Activated naive CD4-positive, alpha-beta T cell treated with anti-CD3 and anti-CD28 coated beads, Interleukin-2, amount 10 ng/mL, durations not matched to agents 7 days and 5 days (primary cell): ENCODE results near the gene SLC31A2.

Source experiments
- CTCF ChIA-PET: fragments of 350-600 bp; sonication (Branson Sonifier 250); formaldehyde crosslinking; loops from one replicate; lab custom pipeline; 2021; ENCODE audit warnings: antibody characterized with exemption; lab: Charles Lee
- DNase-seq: peaks from one replicate; pipeline ENCODE4 v3.0.0-alpha.2; 2020
- H3K27ac Mint-ChIP-seq: one replicate; pipeline ENCODE4 v1.8.0; 2021; ENCODE audit warnings: mild to moderate bottlenecking, moderate library complexity, mixed read lengths
- H3K27me3 Mint-ChIP-seq: one replicate; pipeline ENCODE4 v1.8.0; 2021; ENCODE audit warnings: mild to moderate bottlenecking, mixed read lengths
- H3K36me3 Mint-ChIP-seq: one replicate; pipeline ENCODE4 v1.8.0; 2021; ENCODE audit warnings: mixed read lengths
- H3K4me1 Mint-ChIP-seq: one replicate; pipeline ENCODE4 v1.8.0; 2021; ENCODE audit warnings: mixed read lengths
- H3K4me3 Mint-ChIP-seq: one replicate; pipeline ENCODE4 v1.8.0; 2021; ENCODE audit warnings: mild to moderate bottlenecking, moderate library complexity, mixed read lengths
- H3K9me3 Mint-ChIP-seq: one replicate; pipeline ENCODE4 v1.8.0; 2021; ENCODE audit warnings: mixed read lengths

SLC31A2 gene

GRCh38 chr9:113156880-113157279 is 6.1 kb downstream of the SLC31A2 start:
- H3K27ac Mint-ChIP-seq, result no peak overlapping the region
- CTCF ChIA-PET, result interaction anchor here (0.9 to 2.6 kb wide), 4 partner anchors 40 to 116 kb away, joined by 3 to 9 read pairs (median 4); no protein-coding TSS in a partner anchor

GRCh38 chr9:113158446-113158845 is 7.6 kb downstream of the SLC31A2 start:
- Mint-ChIP-seq H3K4me1 (peaks cover 23% of the 10 kb centered on the region), H3K27me3 (no peaks in the 10 kb centered on the region), H3K4me3 (no peak overlapping the region), H3K9me3 (no peaks in the 10 kb centered on the region), H3K36me3 (peaks cover 28% of the 10 kb centered on the region), H3K27ac (no peak overlapping the region)
- CTCF ChIA-PET, result no interaction called here
- no peak for DNase-seq

More at GRCh38 chr9:113156880-113157279, 6.1 kb downstream of the SLC31A2 start:
- peaks cover 31% of the 10 kb centered on the region for H3K4me1 Mint-ChIP-seq
- H3K4me3 Mint-ChIP-seq, result no peak overlapping the region
- H3K9me3 Mint-ChIP-seq, result no peaks in the 10 kb centered on the region
- DNase-seq, result no peak
- H3K36me3 Mint-ChIP-seq, result peaks cover 22% of the 10 kb centered on the region
- peaks cover 8% of the 10 kb centered on the region for H3K27me3 Mint-ChIP-seq

GRCh38 chr9:113160571-113160970 is 9.8 kb downstream of the SLC31A2 start:
- peaks cover 14% of the 10 kb centered on the region for H3K4me1 Mint-ChIP-seq
- no peak overlapping the region for H3K27ac Mint-ChIP-seq
- no peak for DNase-seq
- no peaks in the 10 kb centered on the region for H3K9me3 Mint-ChIP-seq
- CTCF ChIA-PET, result no interaction called here
- no peak overlapping the region for H3K4me3 Mint-ChIP-seq
- no peaks in the 10 kb centered on the region for H3K27me3 Mint-ChIP-seq
- H3K36me3 Mint-ChIP-seq, result peaks cover 28% of the 10 kb centered on the region

- no peaks in the 10 kb centered on the region for H3K9me3 Mint-ChIP-seq
- CTCF ChIA-PET, result no interaction called here
- peaks cover 37% of the 10 kb centered on the region for H3K36me3 Mint-ChIP-seq
- DNase-seq, result no peak
- no peaks in the 10 kb centered on the region for H3K27me3 Mint-ChIP-seq
- no peak overlapping the region for H3K27ac Mint-ChIP-seq
- no peak overlapping the region for H3K4me3 Mint-ChIP-seq
- H3K4me1 Mint-ChIP-seq, result no peaks in the 10 kb centered on the region
These were observed 12.2 kb downstream of the SLC31A2 start for GRCh38 chr9:113163001-113163400.

- H3K36me3 Mint-ChIP-seq, result peaks cover 40% of the 10 kb centered on the region
- H3K27me3 Mint-ChIP-seq, result no peaks in the 10 kb centered on the region
- H3K4me1 Mint-ChIP-seq, result no peaks in the 10 kb centered on the region
- no peaks in the 10 kb centered on the region for H3K9me3 Mint-ChIP-seq
- CTCF ChIA-PET, result no interaction called here
- H3K4me3 Mint-ChIP-seq, result no peak overlapping the region
- no peak for DNase-seq
- no peak overlapping the region for H3K27ac Mint-ChIP-seq
These were observed 13.9 kb downstream of the SLC31A2 start for GRCh38 chr9:113164536-113165300.

GRCh38 chr9:113166039-113166438 is 15.2 kb downstream of the SLC31A2 start:
- no peaks in the 10 kb centered on the region for H3K4me1 Mint-ChIP-seq
- no peaks in the 10 kb centered on the region for H3K27me3 Mint-ChIP-seq
- no peaks in the 10 kb centered on the region for H3K9me3 Mint-ChIP-seq
- H3K36me3 Mint-ChIP-seq, result peaks cover 44% of the 10 kb centered on the region
- CTCF ChIA-PET, result no interaction called here
- H3K27ac Mint-ChIP-seq, result no peak overlapping the region
- H3K4me3 Mint-ChIP-seq, result no peak overlapping the region
- DNase-seq, result no peak

GRCh38 chr9:113168809-113169208 is 18.0 kb downstream of the SLC31A2 start:
- H3K27ac Mint-ChIP-seq, result no peak overlapping the region
- H3K36me3 Mint-ChIP-seq, result peaks cover 56% of the 10 kb centered on the region
- CTCF ChIA-PET, result no interaction called here
- no peak overlapping the region for H3K4me3 Mint-ChIP-seq
- DNase-seq, result no peak
- H3K9me3 Mint-ChIP-seq, result peaks cover 2% of the 10 kb centered on the region
- no peaks in the 10 kb centered on the region for H3K4me1 Mint-ChIP-seq
- no peaks in the 10 kb centered on the region for H3K27me3 Mint-ChIP-seq

GRCh38 chr9:113173341-113173740 is 22.5 kb downstream of the SLC31A2 start:
- CTCF ChIA-PET, result interaction anchor here (1.2 kb wide), 1 partner anchor 61 kb away, joined by 4 read pairs; no protein-coding TSS in a partner anchor
- H3K4me3 Mint-ChIP-seq, result no peak overlapping the region
- H3K27me3 Mint-ChIP-seq, result no peaks in the 10 kb centered on the region
- H3K4me1 Mint-ChIP-seq, result no peaks in the 10 kb centered on the region
- peaks cover 69% of the 10 kb centered on the region for H3K36me3 Mint-ChIP-seq
- peaks cover 2% of the 10 kb centered on the region for H3K9me3 Mint-ChIP-seq
- no peak for DNase-seq
- no peak overlapping the region for H3K27ac Mint-ChIP-seq

GRCh38 chr9:113176803-113177202 is 26.0 kb downstream of the SLC31A2 start:
- Mint-ChIP-seq H3K27me3 (no peaks in the 10 kb centered on the region), H3K4me1 (no peaks in the 10 kb centered on the region), H3K9me3 (peaks cover 2% of the 10 kb centered on the region), H3K27ac (no peak overlapping the region), H3K36me3 (peaks cover 66% of the 10 kb centered on the region), H3K4me3 (no peak overlapping the region)
- no peak for DNase-seq
- CTCF ChIA-PET, result no interaction called here

- Mint-ChIP-seq H3K4me1 (no peaks in the 10 kb centered on the region), H3K27me3 (no peaks in the 10 kb centered on the region), H3K27ac (no peak overlapping the region), H3K4me3 (no peak overlapping the region), H3K36me3 (peaks cover 66% of the 10 kb centered on the region), H3K9me3 (peaks cover 2% of the 10 kb centered on the region)
- CTCF ChIA-PET, result no interaction called here
- DNase-seq, result no peak
These were observed 26.4 kb downstream of the SLC31A2 start for GRCh38 chr9:113177251-113177650.

- Mint-ChIP-seq H3K9me3 (no peaks in the 10 kb centered on the region), H3K27ac (no peak overlapping the region), H3K27me3 (no peaks in the 10 kb centered on the region), H3K4me1 (no peaks in the 10 kb centered on the region), H3K4me3 (no peak overlapping the region), H3K36me3 (peaks cover 65% of the 10 kb centered on the region)
- DNase-seq, result no peak
- CTCF ChIA-PET, result no interaction called here
These were observed 27.3 kb downstream of the SLC31A2 start for GRCh38 chr9:113178087-113178486.

GRCh38 chr9:113179839-113180238 is 29.0 kb downstream of the SLC31A2 start:
- CTCF ChIA-PET, result interaction anchor here (0.9 kb wide), 1 partner anchor 12 kb away, joined by 3 read pairs; no protein-coding TSS in a partner anchor
- Mint-ChIP-seq H3K4me3 (no peak overlapping the region), H3K27ac (no peak overlapping the region), H3K4me1 (no peaks in the 10 kb centered on the region), H3K9me3 (no peaks in the 10 kb centered on the region), H3K27me3 (no peaks in the 10 kb centered on the region), H3K36me3 (peaks cover 63% of the 10 kb centered on the region)
- DNase-seq, result no peak

- no peak for DNase-seq
- Mint-ChIP-seq H3K9me3 (no peaks in the 10 kb centered on the region), H3K27ac (no peak overlapping the region), H3K4me1 (no peaks in the 10 kb centered on the region), H3K4me3 (no peak overlapping the region), H3K36me3 (peaks cover 66% of the 10 kb centered on the region), H3K27me3 (no peaks in the 10 kb centered on the region)
- CTCF ChIA-PET, result no interaction called here
These were observed 30.4 kb downstream of the SLC31A2 start for GRCh38 chr9:113181165-113181564.

- Mint-ChIP-seq H3K4me1 (peaks cover 13% of the 10 kb centered on the region), H3K9me3 (no peaks in the 10 kb centered on the region), H3K4me3 (no peak overlapping the region), H3K27me3 (no peaks in the 10 kb centered on the region), H3K27ac (no peak overlapping the region), H3K36me3 (peaks cover 65% of the 10 kb centered on the region)
- CTCF ChIA-PET, result no interaction called here
- DNase-seq, result no peak
These were observed 33.2 kb downstream of the SLC31A2 start for GRCh38 chr9:113183956-113184488.

GRCh38 chr9:113184539-113184938 is 33.7 kb downstream of the SLC31A2 start:
- Mint-ChIP-seq H3K36me3 (peaks cover 63% of the 10 kb centered on the region), H3K27me3 (no peaks in the 10 kb centered on the region), H3K4me3 (no peak overlapping the region), H3K4me1 (peaks cover 13% of the 10 kb centered on the region), H3K9me3 (no peaks in the 10 kb centered on the region), H3K27ac (no peak overlapping the region)
- no peak for DNase-seq
- CTCF ChIA-PET, result no interaction called here
